Activated CD4-positive, alpha-beta memory T cell treated with anti-CD3 and anti-CD28 coated beads, Interleukin-2, amount 10 ng/mL, durations not matched to agents 7 days and 5 days (primary cell): ENCODE measurements around the gene TMEM54. TPM values are rescaled to one million over a fixed set of nuclear protein-coding genes. Genes with fewer than 3 reads are reported as not detected.

ENCODE experiments used
- CTCF ChIA-PET: fragments of 350-600 bp; sonication (Branson Sonifier 250); formaldehyde crosslinking; loops from one replicate; lab custom pipeline; 2021; ENCODE audit warnings: antibody characterized with exemption, inconsistent platforms; lab: Charles Lee
- POLR2A ChIA-PET: fragments of 350-600 bp; sonication (Branson Sonifier 250); formaldehyde crosslinking; loops from one replicate; lab custom pipeline; 2021; ENCODE audit warnings: antibody characterized with exemption; lab: Charles Lee
- DNase-seq: peaks from one replicate; pipeline ENCODE4 v3.0.0-alpha.2; 2020
- H3K27ac Mint-ChIP-seq: one replicate; pipeline ENCODE4 v1.8.0; 2021; ENCODE audit warnings: mild to moderate bottlenecking, mixed read lengths
- H3K27me3 Mint-ChIP-seq: one replicate; pipeline ENCODE4 v1.8.0; 2021; ENCODE audit warnings: mixed read lengths
- H3K36me3 Mint-ChIP-seq: one replicate; pipeline ENCODE4 v1.8.0; 2021; ENCODE audit warnings: low read depth, mixed read lengths
- H3K4me1 Mint-ChIP-seq: one replicate; pipeline ENCODE4 v1.8.0; 2021; ENCODE audit warnings: mixed read lengths
- H3K4me3 Mint-ChIP-seq: one replicate; pipeline ENCODE4 v1.8.0; 2021; ENCODE audit warnings: mild to moderate bottlenecking, mixed read lengths
- H3K9me3 Mint-ChIP-seq: one replicate; pipeline ENCODE4 v1.8.0; 2021; ENCODE audit warnings: mixed read lengths
- total RNA-seq, 2 experiments: library from RNA; stranded (reverse); gene quantifications; one replicate each; pipeline ENCODE4 v1.2.3, GENCODE V29; 2021

The TMEM54 gene
- total RNA-seq, 2 experiments from 2014 or later: not detected

- CTCF ChIA-PET: interaction anchor here (0.5 to 1.0 kb wide), 3 partner anchors 14 to 248 kb away, joined by 3 to 4 read pairs (median 3); no protein-coding TSS in a partner anchor
These were observed 10.5 kb downstream of the TMEM54 start for GRCh38 chr1:32890516-32891240.

GRCh38 chr1:32889731-32890278 is 11.4 kb downstream of the TMEM54 start:
- DNase-seq: no peak
- H3K36me3 Mint-ChIP-seq: no peaks in the 10 kb centered on the region
- H3K27ac Mint-ChIP-seq: no peak overlapping the region
- CTCF ChIA-PET: interaction anchor here (0.5 to 1.2 kb wide), 3 partner anchors 9 to 248 kb away, joined by 3 to 4 read pairs (median 4); no protein-coding TSS in a partner anchor
- no peaks in the 10 kb centered on the region for H3K9me3 Mint-ChIP-seq
- no peak overlapping the region for H3K4me3 Mint-ChIP-seq
- POLR2A ChIA-PET: no interaction called here
- H3K4me1 Mint-ChIP-seq: peaks cover 8% of the 10 kb centered on the region
- peaks cover 72% of the 10 kb centered on the region for H3K27me3 Mint-ChIP-seq

More at GRCh38 chr1:32890516-32891240, 10.5 kb downstream of the TMEM54 start:
- no peak for DNase-seq
- Mint-ChIP-seq H3K4me3 (no peak overlapping the region), H3K4me1 (peaks cover 5% of the 10 kb centered on the region), H3K36me3 (no peaks in the 10 kb centered on the region), H3K27ac (no peak overlapping the region), H3K27me3 (peaks cover 68% of the 10 kb centered on the region), H3K9me3 (no peaks in the 10 kb centered on the region)
- POLR2A ChIA-PET: no interaction called here

GRCh38 chr1:32888677-32889420 is 12.3 kb downstream of the TMEM54 start:
- ChIA-PET POLR2A (no interaction called here), CTCF (interaction anchor here (1.2 kb wide), 1 partner anchor 17 kb away, joined by 3 read pairs; no protein-coding TSS in a partner anchor)
- DNase-seq: no peak
- H3K4me3 Mint-ChIP-seq: no peak overlapping the region
- H3K4me1 Mint-ChIP-seq: peaks cover 8% of the 10 kb centered on the region
- no peaks in the 10 kb centered on the region for H3K36me3 Mint-ChIP-seq
- no peaks in the 10 kb centered on the region for H3K9me3 Mint-ChIP-seq
- H3K27me3 Mint-ChIP-seq: peaks cover 77% of the 10 kb centered on the region
- H3K27ac Mint-ChIP-seq: no peak overlapping the region

GRCh38 chr1:32888134-32888533 is 13.1 kb downstream of the TMEM54 start:
- CTCF ChIA-PET: no interaction called here
- Mint-ChIP-seq H3K27ac (no peak overlapping the region), H3K4me3 (no peak overlapping the region), H3K36me3 (no peaks in the 10 kb centered on the region), H3K9me3 (no peaks in the 10 kb centered on the region), H3K27me3 (peaks cover 79% of the 10 kb centered on the region), H3K4me1 (peaks cover 8% of the 10 kb centered on the region)
- DNase-seq: no peak
- POLR2A ChIA-PET: no interaction called here

- Mint-ChIP-seq H3K36me3 (no peaks in the 10 kb centered on the region), H3K27me3 (peaks cover 76% of the 10 kb centered on the region), H3K4me3 (no peak overlapping the region), H3K27ac (no peak overlapping the region), H3K4me1 (peaks cover 7% of the 10 kb centered on the region), H3K9me3 (no peaks in the 10 kb centered on the region)
- ChIA-PET CTCF (no interaction called here), POLR2A (no interaction called here)
- no peak for DNase-seq
These were observed 13.6 kb downstream of the TMEM54 start for GRCh38 chr1:32887623-32888022.

- ChIA-PET CTCF (interaction anchor here (0.7 to 1.3 kb wide), 2 partner anchors 10 to 15 kb away, joined by 3 to 4 read pairs; no protein-coding TSS in a partner anchor), POLR2A (no interaction called here)
- H3K4me3 Mint-ChIP-seq: no peak overlapping the region
- H3K4me1 Mint-ChIP-seq: peaks cover 3% of the 10 kb centered on the region
- no peaks in the 10 kb centered on the region for H3K36me3 Mint-ChIP-seq
- H3K27ac Mint-ChIP-seq: no peak overlapping the region
- peaks cover 69% of the 10 kb centered on the region for H3K27me3 Mint-ChIP-seq
- H3K9me3 Mint-ChIP-seq: no peaks in the 10 kb centered on the region
- no peak for DNase-seq
These were observed 14.3 kb downstream of the TMEM54 start for GRCh38 chr1:32886828-32887414.

- CTCF ChIA-PET: interaction anchor here (0.7 to 1.3 kb wide), 2 partner anchors 10 to 15 kb away, joined by 3 to 4 read pairs; no protein-coding TSS in a partner anchor
- Mint-ChIP-seq H3K9me3 (no peaks in the 10 kb centered on the region), H3K4me3 (no peak within 1 kb of the TSS), H3K4me1 (peaks cover 3% of the 10 kb centered on the region), H3K27ac (no peak within 1 kb of the TSS), H3K27me3 (peaks cover 63% of the 10 kb centered on the region), H3K36me3 (no peaks in the 10 kb centered on the region)
- DNase-seq: peak; percentile 56
- POLR2A ChIA-PET: no interaction called here
These were observed 15.0 kb downstream of the TMEM54 start, which contains the start of gene HPCA for GRCh38 chr1:32886004-32886827. Gene HPCA, plus strand, starts transcription at chr1:32886491. Its CDS starts 2,408 bp downstream, at chr1:32888899.

- no peak overlapping the region for H3K27ac Mint-ChIP-seq
- no peak for DNase-seq
- H3K9me3 Mint-ChIP-seq: no peaks in the 10 kb centered on the region
- H3K4me1 Mint-ChIP-seq: peaks cover 3% of the 10 kb centered on the region
- CTCF ChIA-PET: no interaction called here
- no peaks in the 10 kb centered on the region for H3K36me3 Mint-ChIP-seq
- POLR2A ChIA-PET: no interaction called here
- H3K27me3 Mint-ChIP-seq: peaks cover 63% of the 10 kb centered on the region
- no peak overlapping the region for H3K4me3 Mint-ChIP-seq
These were observed 15.5 kb downstream of the TMEM54 start for GRCh38 chr1:32885676-32886003.

GRCh38 chr1:32884726-32885125 is 16.5 kb downstream of the TMEM54 start:
- H3K36me3 Mint-ChIP-seq: no peaks in the 10 kb centered on the region
- peaks cover 55% of the 10 kb centered on the region for H3K27me3 Mint-ChIP-seq
- DNase-seq: no peak
- H3K27ac Mint-ChIP-seq: no peak overlapping the region
- H3K4me1 Mint-ChIP-seq: peaks cover 3% of the 10 kb centered on the region
- no peak overlapping the region for H3K4me3 Mint-ChIP-seq
- ChIA-PET POLR2A (no interaction called here), CTCF (interaction anchor here (0.5 to 1.2 kb wide), 2 partner anchors 10 to 200 kb away, joined by 4 read pairs; no protein-coding TSS in a partner anchor)
- no peaks in the 10 kb centered on the region for H3K9me3 Mint-ChIP-seq

- ChIA-PET POLR2A (no interaction called here), CTCF (interaction anchor here (1.2 kb wide), 1 partner anchor 11 kb away, joined by 4 read pairs; no protein-coding TSS in a partner anchor)
- Mint-ChIP-seq H3K4me3 (no peak overlapping the region), H3K27me3 (peaks cover 49% of the 10 kb centered on the region), H3K36me3 (no peaks in the 10 kb centered on the region), H3K9me3 (no peaks in the 10 kb centered on the region), H3K4me1 (peaks cover 3% of the 10 kb centered on the region), H3K27ac (no peak overlapping the region)
- no peak for DNase-seq
These were observed 17.2 kb downstream of the TMEM54 start for GRCh38 chr1:32884032-32884372.

GRCh38 chr1:32883338-32884031 is 17.7 kb downstream of the TMEM54 start:
- DNase-seq: no peak
- Mint-ChIP-seq H3K4me1 (peaks cover 3% of the 10 kb centered on the region), H3K9me3 (no peaks in the 10 kb centered on the region), H3K36me3 (no peaks in the 10 kb centered on the region), H3K27ac (no peak overlapping the region), H3K27me3 (peaks cover 48% of the 10 kb centered on the region), H3K4me3 (no peak overlapping the region)
- CTCF ChIA-PET: interaction anchor here (1.2 kb wide), 1 partner anchor 11 kb away, joined by 4 read pairs; no protein-coding TSS in a partner anchor
- POLR2A ChIA-PET: no interaction called here
